Activated naive CD8-positive, alpha-beta T cell (primary cell): ENCODE data around the gene HERC2.
"Not testable (repeated sequence)": the region's sequence is repeated elsewhere in the genome, so short reads cannot be mapped to it uniquely, and the experiment has no call there.

Experiments used
- H3K27ac Mint-ChIP-seq: one replicate; pipeline ENCODE4 v1.8.0; 2021; ENCODE audit warnings: mixed read lengths
- H3K27me3 Mint-ChIP-seq: one replicate; pipeline ENCODE4 v1.8.0; 2021; ENCODE audit warnings: mixed read lengths
- H3K36me3 Mint-ChIP-seq: one replicate; pipeline ENCODE4 v1.8.0; 2021; ENCODE audit warnings: mixed read lengths
- H3K4me1 Mint-ChIP-seq: one replicate; pipeline ENCODE4 v1.8.0; 2021; ENCODE audit warnings: low read depth, mixed read lengths
- H3K4me3 Mint-ChIP-seq: one replicate; pipeline ENCODE4 v1.8.0; 2021; ENCODE audit warnings: mild to moderate bottlenecking, mixed read lengths
- H3K9me3 Mint-ChIP-seq: one replicate; pipeline ENCODE4 v1.8.0; 2021; ENCODE audit warnings: low read depth, mixed read lengths

The HERC2 gene

DNA sequence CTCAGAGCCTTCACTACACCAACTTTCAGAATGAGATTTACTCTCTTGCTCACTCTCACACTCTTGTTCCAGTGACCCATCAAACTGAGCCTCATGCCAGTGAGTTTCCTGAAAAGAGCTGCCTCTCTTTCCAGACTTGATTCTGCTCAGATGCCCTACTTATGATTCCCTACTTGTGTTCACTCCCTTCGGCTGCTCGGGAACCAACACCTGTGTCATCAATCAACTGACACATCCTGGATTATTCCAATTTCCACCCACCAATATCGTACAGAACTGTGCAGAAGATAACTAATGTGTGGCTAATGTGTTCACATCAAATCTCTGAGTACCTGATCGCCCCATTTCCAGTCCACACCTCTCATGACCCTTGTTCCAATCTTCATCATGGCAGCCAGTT is 100.3 kb downstream of the HERC2 start:
- H3K4me3 Mint-ChIP-seq, H3K27ac Mint-ChIP-seq, H3K9me3 Mint-ChIP-seq, H3K4me1 Mint-ChIP-seq, H3K27me3 Mint-ChIP-seq: not testable (repeated sequence)
- H3K36me3 Mint-ChIP-seq: peaks cover 13% of the 10 kb centered on the region

DNA sequence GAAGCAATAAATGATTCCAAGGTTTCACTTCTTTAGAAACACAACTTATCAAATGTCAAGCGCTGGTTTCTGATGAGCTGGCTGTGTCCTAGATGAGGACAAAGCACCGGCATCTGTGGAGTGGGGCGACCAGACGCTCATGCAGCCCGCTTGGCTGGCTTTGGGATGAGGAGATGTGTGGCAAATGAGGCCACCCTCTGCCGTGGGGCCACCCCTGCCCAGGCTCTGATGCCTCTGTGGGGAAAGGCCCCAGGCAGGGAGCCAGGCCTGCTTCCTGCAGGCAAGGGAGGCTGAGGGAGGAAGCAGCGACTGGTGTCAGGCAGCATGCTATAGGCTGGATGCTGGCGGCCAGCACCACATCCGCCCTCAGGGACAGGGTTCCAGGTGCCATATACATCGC is 102.9 kb downstream of the HERC2 start:
- H3K27me3 Mint-ChIP-seq: no peaks in the 10 kb centered on the region

DNA sequence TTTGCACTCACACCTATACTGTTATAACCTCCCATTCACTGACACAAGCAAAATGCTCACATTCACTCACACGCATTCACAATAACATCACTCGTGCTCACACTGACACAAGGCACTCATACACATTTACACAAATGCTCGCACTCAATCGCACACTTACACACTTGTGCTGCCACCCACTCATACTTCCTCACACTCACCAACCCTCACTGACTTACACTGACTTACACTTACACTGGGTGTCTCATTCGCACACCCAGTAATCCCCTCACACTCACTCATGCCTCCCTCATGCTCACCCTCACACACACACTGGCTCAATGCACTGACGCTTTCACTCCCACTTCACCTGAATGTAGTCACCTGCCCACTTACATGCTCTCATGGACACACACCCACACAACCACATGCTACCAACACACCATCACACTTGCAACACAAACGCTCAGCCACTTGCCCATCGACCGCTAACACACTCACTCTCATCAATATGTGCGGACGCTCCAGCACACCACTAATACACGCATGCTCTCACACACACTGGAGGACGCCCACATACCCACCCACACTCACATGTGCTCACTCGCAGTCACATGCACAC is 104.9 kb downstream of the HERC2 start:
- not testable (repeated sequence) for H3K36me3 Mint-ChIP-seq, H3K4me1 Mint-ChIP-seq, H3K9me3 Mint-ChIP-seq

More for the DNA sequence above, 102.9 kb downstream of the HERC2 start:
- Mint-ChIP-seq H3K9me3 (no peaks in the 10 kb centered on the region), H3K27ac (no peak overlapping the region), H3K4me3 (no peak overlapping the region), H3K4me1 (no peaks in the 10 kb centered on the region), H3K36me3 (no peaks in the 10 kb centered on the region)

DNA sequence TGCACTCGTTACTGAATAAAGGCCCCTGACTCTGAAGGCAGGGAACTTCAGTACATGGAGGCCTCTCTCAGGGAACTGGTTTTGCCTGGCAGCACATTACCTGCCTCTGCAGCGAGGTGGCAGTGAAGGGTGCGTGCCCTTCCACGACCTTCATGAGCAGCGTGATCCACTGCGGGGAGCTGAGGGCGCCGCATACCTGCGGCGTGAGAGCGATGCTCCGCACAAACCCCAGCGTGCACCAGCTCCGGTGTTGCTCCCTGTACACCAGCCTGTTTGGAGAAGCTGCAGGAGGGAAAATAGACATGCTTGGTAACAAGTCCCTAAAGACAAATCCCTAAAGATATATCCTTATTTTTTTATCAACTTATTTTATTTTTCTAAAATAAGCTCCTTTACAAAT is 106.5 kb downstream of the HERC2 start:
- H3K27ac Mint-ChIP-seq, H3K4me3 Mint-ChIP-seq, H3K36me3 Mint-ChIP-seq, H3K4me1 Mint-ChIP-seq, H3K9me3 Mint-ChIP-seq, H3K27me3 Mint-ChIP-seq: not testable (repeated sequence)

More for the DNA sequence above, 104.9 kb downstream of the HERC2 start:
- H3K27me3 Mint-ChIP-seq, H3K4me3 Mint-ChIP-seq, H3K27ac Mint-ChIP-seq: not testable (repeated sequence)

DNA sequence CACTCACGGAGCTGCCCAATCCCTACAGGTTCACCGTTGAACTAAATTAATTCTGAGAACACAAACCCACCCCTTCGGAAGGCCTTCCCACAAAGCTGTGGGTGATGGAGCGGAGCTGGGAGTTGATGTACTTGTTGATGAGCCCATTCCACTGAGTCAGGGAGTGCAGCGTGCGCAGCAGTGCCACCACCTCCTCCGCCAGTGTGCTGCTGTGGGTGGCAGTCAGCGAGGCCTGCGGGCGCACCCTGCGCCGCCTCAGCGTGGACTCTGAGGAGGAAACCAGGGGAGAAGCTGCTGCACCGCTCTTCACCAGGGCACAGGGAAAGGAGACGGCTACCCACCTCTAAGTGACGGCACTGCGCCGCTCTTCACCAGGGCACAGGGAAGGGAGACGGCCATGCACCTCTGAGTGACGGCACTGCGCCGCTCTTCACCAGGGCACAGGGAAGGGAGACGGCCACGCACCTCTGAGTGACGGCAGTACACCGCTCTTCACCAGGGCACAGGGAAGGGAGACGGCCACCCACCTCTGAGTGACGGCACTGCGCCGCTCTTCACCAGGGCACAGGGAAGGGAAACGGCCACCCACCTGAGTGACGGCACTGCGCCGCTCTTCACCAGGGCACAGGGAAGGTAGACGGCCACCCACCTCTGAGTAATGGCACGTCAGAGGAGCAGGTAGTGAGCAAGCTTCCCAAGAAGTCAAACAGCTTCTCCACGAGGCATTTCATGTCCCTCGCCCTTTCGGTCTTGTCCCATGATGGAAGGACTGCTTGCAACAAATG is 107.8 kb downstream of the HERC2 start:
- not testable (repeated sequence) for H3K27ac Mint-ChIP-seq, H3K27me3 Mint-ChIP-seq, H3K4me1 Mint-ChIP-seq, H3K9me3 Mint-ChIP-seq, H3K4me3 Mint-ChIP-seq, H3K36me3 Mint-ChIP-seq

DNA sequence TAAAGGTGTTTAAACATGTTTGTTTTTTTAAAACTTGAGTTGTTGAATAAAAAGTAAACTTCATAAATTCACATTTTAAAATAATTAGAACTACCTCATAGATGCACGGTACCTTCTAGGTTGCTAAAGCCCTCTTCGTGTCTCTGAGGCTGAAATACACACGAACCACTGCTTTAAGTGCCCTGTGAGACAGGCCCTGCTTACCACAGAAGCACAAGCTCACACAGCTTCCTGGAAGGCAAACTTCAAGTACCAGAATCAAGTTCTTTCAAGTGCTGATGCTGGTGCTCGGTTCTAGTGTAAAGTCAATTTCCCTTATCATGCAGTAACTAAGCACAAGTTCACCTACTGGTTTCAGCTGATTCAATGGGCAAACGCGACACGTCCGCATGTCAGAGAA is 108.6 kb downstream of the HERC2 start:
- not testable (repeated sequence) for H3K27me3 Mint-ChIP-seq, H3K4me3 Mint-ChIP-seq, H3K36me3 Mint-ChIP-seq, H3K9me3 Mint-ChIP-seq, H3K4me1 Mint-ChIP-seq, H3K27ac Mint-ChIP-seq

DNA sequence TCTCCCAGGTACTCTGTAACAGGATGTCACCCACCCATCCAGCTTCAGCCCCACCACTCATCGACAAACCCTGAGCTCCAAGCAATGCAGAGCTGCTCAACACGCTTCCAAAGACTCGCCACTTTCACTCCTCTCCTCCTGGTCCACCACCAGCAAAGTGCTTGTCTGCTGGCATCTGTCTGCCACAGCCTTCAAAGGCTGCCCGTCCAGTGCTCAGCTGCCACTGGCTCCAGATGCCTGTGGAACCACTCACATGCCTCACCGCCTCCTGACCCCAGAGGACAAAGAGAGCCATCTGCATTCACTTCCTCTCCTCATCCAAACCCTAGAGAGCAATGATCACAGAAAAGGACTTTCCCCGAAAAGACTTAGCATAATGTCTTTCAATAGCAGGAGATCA is 113.4 kb downstream of the HERC2 start:
- Mint-ChIP-seq H3K4me3 (no peak overlapping the region), H3K36me3 (peaks cover 4% of the 10 kb centered on the region), H3K4me1 (peaks cover 6% of the 10 kb centered on the region), H3K27ac (no peak overlapping the region), H3K9me3 (no peaks in the 10 kb centered on the region), H3K27me3 (no peaks in the 10 kb centered on the region)

DNA sequence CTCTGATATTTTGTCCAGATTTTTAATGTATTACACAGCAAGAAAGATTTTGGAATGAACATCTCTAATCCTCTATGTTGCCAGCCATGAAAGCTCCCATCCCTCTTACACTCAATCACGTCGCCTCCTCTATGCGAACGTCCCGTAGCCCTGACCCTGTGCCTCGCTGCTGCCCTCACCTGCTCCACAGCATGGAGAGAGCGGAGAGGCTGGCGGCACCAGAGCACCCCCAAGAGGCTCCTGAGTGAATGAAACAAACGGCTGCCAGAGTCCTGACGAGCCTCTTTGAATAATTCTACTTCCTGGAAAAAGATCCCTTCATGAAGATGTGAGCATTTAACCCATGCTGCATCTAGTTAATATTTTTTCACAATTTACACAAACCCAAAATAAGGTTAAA is 116.3 kb downstream of the HERC2 start:
- H3K27ac Mint-ChIP-seq, H3K4me1 Mint-ChIP-seq, H3K36me3 Mint-ChIP-seq, H3K27me3 Mint-ChIP-seq, H3K9me3 Mint-ChIP-seq, H3K4me3 Mint-ChIP-seq: not testable (repeated sequence)

DNA sequence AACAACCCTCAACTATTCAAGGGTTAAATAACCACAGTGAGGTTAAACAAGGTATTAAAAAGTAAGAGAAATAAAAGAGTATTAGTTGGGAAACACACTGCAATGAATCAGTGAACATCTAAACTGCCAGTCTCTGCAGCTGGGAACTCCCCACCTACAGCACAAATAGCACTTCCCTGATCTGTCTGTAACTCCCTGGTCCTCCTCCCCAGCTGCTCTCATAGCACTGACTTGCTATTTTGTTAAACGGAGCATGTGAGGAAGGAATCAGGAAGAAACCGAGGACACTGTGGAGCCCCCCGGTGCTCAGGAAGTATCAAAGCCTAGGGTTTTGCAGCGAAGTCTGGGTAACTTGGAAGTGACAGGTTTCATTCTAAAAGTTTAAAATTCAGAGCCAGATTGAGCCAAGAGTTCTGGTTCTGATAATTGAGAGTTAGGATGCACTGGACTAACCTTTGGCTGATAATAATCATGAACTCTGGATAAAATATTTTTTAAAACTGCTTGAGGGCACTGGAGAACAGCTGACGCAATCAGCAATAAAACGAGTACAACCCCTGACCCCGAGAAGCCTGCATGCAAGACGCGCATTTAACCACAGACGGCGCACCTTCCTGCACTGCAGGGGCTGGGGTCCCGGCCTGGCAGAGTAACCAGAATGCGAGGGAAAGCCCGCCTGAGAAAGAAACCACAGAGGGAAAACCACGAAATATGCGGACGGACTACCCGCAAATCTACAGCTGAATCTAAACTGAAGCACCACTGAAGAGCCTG is 118.7 kb downstream of the HERC2 start:
- not testable (repeated sequence) for H3K4me1 Mint-ChIP-seq, H3K27me3 Mint-ChIP-seq, H3K27ac Mint-ChIP-seq, H3K9me3 Mint-ChIP-seq
- Mint-ChIP-seq H3K36me3 (peaks cover 11% of the 10 kb centered on the region), H3K4me3 (peak overlapping the region; percentile 33)

DNA sequence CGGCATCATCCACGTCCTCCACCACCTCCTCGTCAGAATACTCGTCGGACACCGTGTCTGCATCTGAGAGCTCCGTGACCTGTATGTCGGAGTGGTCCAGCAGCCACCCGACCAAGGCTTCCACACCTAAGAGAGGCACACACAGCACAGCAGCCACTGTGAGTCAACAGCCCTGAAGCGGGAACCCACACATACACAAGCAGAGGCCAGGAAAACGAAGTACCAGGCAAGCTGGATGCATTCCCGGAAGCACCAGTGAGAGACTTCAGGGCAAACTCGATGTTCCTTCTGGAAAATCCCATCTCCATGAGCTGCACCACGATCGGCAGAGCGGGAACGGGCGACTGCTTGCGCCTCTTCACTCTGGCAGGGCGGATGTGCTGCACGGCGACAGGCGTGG is 119.9 kb downstream of the HERC2 start:
- not testable (repeated sequence) for H3K9me3 Mint-ChIP-seq, H3K27ac Mint-ChIP-seq, H3K4me3 Mint-ChIP-seq, H3K4me1 Mint-ChIP-seq, H3K27me3 Mint-ChIP-seq
- peaks cover 11% of the 10 kb centered on the region for H3K36me3 Mint-ChIP-seq

DNA sequence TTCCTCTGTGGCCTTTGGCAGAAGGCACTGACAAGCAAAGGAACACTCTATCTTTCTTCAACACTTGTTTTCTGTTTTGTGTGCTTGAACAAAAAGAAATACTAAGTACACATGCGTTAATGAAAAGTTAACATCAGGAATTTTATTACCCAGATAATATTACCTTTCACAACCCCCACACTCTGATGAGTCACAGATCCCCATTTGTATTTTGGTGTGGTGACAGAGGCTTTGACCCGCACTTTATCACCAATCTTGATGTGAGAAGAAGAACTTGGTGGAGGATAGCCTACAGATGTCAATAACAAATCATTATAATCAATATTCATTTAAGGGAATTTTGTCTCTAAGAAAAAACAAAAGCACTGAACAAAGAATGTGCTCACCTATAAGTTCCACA is 123.8 kb downstream of the HERC2 start:
- not testable (repeated sequence) for H3K27me3 Mint-ChIP-seq, H3K9me3 Mint-ChIP-seq, H3K4me1 Mint-ChIP-seq, H3K27ac Mint-ChIP-seq, H3K4me3 Mint-ChIP-seq
- H3K36me3 Mint-ChIP-seq: peaks cover 16% of the 10 kb centered on the region

DNA sequence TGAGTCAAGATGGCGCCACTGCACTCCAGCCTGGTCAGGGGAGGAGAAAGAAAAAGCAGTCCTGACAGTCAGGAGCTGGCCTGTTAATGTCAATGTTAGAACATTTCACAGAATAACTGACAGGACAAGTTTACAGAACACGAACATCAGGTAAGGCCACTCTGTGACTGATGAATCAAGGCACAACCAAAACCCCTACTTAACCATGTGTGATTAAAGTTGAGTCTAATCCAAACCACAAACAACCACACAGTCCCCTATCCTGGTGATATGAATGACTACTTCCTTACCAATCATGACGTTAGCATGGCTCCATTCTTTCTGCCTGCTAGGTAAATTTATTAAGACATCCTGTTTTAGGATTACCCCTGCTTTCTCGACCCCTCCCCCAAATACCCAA is 124.3 kb downstream of the HERC2 start:
- not testable (repeated sequence) for H3K4me3 Mint-ChIP-seq, H3K27ac Mint-ChIP-seq, H3K4me1 Mint-ChIP-seq, H3K9me3 Mint-ChIP-seq, H3K27me3 Mint-ChIP-seq
- H3K36me3 Mint-ChIP-seq: peaks cover 17% of the 10 kb centered on the region

DNA sequence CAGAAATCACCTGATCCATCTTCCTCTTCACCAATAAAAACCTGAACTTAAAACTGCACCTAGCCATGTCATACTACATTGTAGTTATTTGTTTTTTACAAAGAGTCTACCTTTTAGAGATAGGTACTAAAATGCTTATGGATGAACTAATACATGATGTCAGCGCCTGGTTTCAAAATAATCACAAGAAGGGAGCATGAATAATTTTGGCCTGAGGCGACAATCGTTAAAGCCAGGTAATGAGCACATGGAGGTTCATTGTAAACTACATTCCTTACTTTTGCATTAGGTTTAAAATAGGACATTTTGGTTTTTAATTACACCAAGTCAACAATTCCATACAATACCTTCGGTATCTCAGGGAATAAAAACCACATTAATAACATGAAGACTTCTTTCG is 125.4 kb downstream of the HERC2 start:
- H3K27me3 Mint-ChIP-seq, H3K4me1 Mint-ChIP-seq, H3K9me3 Mint-ChIP-seq, H3K27ac Mint-ChIP-seq, H3K4me3 Mint-ChIP-seq: not testable (repeated sequence)
- peaks cover 17% of the 10 kb centered on the region for H3K36me3 Mint-ChIP-seq

DNA sequence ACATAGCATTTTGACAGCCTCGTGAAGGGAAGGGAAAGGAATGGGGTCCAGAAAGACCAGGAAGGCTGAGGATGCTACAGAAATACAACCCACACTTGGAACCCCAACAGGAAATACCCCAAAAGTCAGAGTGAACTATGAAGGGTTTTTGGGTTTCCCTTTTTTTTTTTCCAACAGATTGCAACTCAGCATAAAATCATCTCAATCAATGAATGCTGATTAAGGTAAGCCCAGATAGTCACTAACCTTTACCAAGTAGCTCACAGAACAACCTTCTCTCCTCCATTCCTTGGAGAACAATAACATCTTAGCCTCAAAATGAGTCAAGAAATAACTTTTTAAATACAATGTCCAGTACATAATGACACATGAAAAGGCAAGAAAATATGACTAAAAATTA is 129.2 kb downstream of the HERC2 start:
- no peaks in the 10 kb centered on the region for H3K9me3 Mint-ChIP-seq

DNA sequence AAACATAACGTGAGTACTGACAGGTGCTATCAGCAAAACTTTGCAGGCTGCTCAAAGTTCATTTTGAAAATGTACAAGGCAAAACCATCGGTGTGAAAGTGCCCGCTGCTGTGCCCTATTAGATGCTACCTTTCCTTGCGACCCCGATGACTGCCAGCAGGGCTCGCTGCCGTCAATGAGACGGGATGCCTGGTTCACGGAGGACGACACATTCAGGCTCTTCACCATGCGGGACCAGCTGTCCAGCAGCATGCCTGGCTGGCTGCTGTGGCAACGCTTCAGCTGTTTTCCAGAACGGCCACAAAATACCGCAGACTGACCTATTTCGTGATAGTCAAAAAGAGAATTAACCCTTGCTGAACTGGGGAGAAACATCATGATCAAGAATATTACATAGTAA is 130.1 kb downstream of the HERC2 start:
- H3K9me3 Mint-ChIP-seq: no peaks in the 10 kb centered on the region
- no peak overlapping the region for H3K4me3 Mint-ChIP-seq
- H3K27me3 Mint-ChIP-seq: no peaks in the 10 kb centered on the region
- peaks cover 24% of the 10 kb centered on the region for H3K36me3 Mint-ChIP-seq
- no peak overlapping the region for H3K27ac Mint-ChIP-seq
- peaks cover 7% of the 10 kb centered on the region for H3K4me1 Mint-ChIP-seq

More for the DNA sequence above, 129.2 kb downstream of the HERC2 start:
- Mint-ChIP-seq H3K27me3 (no peaks in the 10 kb centered on the region), H3K4me3 (no peak overlapping the region), H3K27ac (no peak overlapping the region), H3K4me1 (peaks cover 7% of the 10 kb centered on the region), H3K36me3 (peaks cover 19% of the 10 kb centered on the region)
